Inflammatory macrophage treated with lipopolysaccharide for 4 hours (primary cell): ENCODE measurements around the gene PRR15.
A peak's percentile ranks its signal among the peaks of the same experiment; 100 is the strongest.

Experiments
- DNase-seq: peaks from one replicate; pipeline ENCODE4 v3.0.0-alpha.2; 2020

The PRR15 gene

DNA sequence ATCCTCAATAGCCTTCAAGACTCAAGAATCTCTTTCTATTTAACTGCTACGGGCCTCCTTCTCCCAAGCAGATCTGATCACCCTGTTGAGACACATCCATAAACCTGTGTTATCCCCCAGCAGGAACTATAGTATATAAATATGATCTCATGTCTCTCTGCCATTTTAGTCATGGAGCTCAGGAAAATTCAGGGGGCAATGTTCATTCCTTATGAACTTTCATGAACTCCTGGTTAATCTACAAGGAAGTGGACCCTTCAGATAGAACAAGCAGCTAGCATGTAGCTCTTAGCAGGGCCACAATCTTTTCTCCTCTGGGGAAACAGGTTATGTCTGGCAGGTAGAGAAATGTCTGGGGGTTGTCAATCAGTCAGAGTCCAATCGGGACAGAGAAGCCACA lies 8.9 kb downstream of the PRR15 start:
- DNase-seq = no peak

DNA sequence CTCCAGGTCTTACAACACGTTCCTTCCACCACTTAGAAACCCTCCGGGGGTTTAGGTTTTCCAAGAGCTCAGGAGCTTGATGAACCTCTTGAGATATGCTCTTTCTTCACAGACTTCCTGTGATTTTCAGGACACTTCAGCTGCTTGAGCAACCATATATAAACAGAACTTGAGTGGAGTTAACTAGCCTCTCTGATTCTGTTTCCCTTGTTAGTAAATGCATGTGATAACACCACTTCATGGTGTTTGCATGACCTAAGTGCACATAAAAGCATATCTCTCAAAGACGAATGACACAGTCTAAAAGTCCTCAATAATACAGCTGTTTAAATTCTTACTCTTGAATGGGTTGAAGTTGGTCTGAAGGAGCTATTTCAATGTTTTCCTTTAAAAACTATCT lies 9.9 kb downstream of the PRR15 start:
- no peak for DNase-seq

DNA sequence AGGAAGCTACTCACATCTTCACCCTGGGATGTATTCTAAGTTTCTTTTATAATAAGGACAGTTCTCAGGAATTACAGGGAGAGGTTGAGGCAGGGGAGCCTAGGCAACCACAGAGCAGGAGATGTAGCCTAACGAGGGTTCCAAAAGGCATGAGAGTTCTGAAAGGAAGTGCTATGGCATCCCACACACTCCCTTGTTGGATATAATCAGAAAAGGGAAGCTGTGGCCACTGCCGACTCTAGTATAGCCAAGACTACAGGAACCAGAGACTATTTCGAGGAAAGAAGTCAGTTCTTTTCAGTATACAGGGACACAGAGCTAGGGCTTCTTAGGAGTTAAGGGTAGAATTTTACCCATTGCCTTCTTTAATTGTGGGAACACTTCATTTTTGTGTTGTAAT lies 11.0 kb downstream of the PRR15 start:
- DNase-seq = peak; percentile 75

DNA sequence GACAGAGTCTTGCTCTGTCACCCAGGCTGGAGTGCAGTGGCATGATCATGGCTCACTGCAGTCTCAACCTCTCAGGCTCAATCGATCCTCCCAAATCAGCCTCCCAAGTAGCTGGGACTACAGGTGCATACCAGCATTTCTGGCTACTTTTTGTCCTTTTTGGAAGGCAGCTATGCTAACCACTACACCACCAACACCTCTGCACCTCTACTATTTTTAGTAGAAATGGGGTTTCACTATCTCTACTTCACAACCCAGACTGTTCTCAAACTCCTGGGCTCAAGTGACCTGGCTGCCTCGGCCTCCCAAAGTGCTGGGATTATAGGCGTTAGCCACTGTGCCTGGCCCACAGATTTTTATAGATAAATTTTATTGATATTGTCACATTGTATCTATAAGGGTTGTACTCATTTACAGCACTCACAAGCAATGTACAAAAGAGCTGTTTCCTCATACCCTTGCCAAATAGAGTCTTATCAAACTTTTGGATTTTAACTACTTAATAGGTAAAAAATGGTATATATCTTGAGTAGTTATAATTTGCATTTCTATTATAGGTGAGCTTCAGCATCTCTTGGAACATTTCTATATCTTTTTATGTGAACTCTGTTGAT lies 23.7 kb downstream of the PRR15 start:
- no peak for DNase-seq

DNA sequence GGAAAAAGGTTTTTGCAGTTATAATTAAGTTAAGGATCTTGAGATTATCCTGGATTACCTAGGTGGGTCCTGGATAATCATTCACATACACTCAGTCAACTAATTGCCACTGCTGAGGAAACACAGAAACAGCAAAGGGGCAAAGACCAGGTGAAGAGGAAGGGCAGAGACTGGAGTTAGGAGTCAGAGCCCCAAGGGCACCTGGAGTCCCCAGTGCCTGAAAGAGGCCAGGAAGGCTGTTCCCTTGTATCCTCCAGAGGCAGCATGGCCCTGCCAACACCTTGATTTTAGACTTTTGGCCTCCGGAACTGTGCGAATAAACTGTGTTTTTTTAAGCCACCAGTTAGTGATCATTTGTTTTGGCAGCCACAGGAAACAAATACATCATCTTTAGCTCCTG lies 24.6 kb downstream of the PRR15 start:
- no peak for DNase-seq

DNA sequence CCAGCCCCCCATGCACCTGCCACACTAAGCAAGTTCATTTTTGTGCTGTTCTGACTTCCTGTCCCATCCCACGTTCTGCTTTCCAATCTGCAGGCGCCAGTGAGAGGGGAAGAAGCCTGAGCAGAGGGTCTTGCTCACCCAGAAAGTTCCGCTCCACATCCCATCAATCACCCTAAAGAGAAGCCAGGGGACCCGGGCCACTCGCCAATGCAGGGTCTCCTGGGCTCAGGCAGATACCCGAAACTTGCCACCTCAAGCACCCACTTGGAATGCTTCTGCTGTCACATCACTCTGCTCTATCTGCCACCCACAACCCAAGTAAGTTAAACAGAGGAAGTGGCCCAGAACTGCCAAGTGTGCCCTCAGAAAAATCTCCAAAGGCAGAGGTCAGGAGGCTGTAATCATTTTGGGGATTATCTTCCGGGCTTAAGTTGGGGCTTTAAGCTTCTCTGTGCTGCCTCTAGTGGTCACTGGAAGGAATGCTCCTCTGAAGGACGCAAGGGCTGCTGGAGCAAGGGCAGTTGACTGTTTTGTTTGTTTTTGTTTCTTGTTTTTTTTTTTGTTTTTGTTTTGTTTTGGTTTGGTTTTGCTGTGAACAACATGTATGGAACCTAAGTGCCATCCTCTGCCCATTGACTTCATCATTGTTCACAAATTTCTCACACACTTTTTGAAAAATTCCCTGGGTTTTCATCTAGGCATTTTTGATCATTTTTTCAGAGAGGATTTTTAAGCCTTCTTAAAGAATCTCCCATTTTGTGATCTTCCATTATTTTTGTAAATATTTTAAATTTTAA lies 25.5 kb downstream of the PRR15 start:
- DNase-seq = peak; percentile 64

DNA sequence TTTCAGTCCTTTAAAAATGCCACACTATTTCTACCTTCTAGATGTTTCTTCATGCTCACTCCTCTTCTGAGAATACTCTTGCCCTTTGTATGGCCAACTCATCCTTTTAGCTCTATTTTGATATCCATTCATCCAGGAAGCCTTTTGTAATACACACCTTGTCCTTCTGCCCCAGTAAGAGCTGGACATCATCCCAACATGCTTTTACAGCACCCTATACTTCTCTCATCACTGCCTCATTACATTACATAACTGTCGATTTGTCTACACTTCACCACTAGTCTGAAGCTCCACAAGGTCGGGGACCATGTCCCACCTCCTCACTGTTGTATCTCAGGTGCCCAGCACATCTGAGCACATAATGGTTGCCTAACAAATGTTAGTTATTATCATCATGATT lies 29.2 kb downstream of the PRR15 start:
- DNase-seq = no peak

DNA sequence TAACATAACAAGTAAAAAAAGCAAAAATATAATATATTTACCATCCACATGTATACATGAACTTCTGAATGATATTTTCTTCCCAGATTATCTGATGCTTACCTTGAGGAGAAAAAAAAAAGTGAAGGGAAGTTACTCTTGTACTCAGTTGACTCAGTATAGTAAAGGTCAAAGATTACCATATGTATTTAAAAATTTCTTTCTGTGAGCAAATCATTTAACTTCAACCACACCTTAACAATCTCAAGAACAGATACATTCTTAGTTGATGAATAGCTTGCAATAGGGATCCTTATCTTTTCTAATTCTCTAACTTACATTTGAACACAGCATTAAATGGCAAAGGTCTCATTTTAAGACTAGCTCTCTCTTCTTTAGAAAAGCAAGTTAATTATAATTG lies 29.8 kb downstream of the PRR15 start:
- DNase-seq = no peak

DNA sequence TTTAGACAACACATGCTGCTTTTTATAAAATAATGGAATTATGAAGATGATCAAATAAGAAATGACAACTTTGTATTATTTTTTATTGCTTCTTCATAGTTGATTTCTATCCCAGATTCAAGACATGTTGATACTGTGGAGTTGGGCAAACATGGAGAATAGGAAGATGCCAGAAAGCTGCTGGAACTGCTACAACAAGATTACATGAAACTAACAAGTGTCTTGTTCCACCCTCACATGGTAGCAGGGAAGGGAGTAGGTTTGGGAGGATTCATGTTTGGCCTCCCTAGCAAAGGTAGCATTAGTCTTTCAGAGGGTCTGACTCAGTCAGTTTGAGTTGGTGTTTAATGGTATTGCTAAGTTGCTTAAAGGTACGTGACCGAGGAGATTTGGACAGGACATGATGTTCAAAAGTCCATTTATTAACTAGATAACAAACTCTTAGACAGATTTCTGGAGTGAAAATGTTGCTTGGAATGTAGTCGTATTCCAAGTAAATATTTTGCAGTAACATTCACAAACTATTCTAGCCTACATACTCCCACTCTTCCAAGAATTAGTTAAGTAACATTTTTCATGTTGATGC lies 33.1 kb downstream of the PRR15 start:
- no peak for DNase-seq

DNA sequence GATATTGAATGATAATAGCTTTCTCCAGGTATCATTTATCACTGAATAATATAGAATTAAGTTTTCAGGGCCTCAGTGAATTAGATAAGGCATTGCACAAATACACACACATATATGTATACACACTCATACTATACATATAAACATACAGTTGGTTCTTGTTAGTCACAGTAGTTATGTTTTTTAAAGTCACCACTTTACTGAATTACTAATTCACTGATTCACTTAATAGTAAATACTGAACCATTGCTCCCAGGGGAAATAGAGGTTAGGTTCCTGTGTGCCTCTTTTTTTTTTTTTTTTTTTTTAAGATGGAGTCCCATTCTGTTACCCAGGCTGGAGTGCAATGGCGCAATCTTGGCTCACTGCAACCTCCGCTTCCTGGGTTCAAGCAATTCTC lies 33.6 kb downstream of the PRR15 start:
- no peak for DNase-seq

DNA sequence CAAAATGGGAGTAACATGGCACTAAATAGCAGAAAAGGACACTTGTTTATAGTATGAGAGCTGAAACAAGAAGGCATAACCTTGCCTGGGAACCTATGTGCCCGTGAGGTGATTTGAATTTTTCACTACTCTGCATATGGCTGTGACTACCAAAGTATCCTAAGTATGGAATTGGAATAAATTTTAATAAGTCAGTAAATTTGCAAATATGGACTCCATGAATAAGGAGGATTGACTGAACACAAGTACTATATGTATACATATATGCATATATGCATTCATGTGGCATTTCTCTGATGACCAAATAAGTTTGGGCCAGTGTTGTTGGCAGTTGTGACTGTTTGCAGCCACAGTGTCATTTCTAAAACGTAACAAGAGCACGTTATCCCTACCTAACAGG lies 34.5 kb downstream of the PRR15 start:
- no peak for DNase-seq

DNA sequence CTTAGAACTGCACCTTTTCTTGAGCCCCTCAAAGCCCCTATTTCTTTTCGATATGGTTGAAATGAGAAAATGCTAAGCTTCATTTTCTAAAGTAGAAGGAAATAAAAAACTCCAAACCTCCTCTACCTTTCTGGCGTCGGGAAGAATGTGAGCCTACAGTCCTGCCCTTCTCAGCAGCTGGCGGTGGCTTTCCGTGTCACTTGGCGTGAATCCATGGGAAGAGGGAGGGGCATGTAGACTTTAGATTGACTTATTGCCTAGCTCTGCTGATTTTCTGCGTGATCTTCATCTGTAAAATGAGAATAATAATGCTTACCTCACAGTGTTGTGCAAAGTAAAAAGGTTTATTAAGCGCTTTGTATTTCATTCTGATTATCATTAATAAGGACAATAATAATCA lies 35.0 kb downstream of the PRR15 start:
- DNase-seq = no peak

DNA sequence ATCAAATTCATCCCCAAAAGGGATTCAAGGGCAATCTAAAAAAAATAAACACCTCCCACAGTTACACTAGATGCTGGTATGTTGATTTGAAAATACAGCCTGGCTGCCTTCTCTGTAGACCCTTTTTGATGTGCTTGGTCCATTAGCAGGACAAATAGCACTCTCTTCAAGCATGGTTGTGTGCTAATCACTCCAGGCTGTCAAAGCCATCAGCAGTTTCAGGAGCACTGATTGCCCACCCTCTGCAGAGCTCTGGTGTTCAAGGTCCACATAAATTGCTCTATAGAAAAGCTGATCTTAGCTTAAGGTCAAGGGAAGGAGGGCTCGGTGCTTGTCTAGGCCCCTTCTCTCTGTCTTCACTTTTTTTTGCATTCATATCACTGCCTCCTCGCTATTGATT lies 35.4 kb downstream of the PRR15 start:
- no peak for DNase-seq

DNA sequence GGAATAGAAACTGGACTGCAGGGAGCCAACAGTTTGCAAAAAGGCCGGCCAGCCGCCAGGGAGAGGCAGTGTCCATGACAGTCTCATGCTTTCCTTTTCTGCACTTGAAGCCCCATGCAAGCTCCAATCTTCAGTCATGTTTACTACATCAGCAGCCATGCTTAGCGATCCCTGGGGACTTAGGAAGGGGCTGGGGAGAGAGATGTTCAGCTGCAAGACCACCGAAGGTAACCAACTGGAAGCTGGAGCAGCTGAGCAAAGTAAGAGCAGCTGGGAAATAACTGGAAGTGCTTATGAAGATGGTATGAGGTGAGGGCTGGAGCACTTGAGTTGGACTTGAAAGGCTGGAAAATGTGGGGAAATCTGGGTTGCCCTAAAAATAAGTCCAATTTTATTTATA lies 37.0 kb downstream of the PRR15 start:
- no peak for DNase-seq

DNA sequence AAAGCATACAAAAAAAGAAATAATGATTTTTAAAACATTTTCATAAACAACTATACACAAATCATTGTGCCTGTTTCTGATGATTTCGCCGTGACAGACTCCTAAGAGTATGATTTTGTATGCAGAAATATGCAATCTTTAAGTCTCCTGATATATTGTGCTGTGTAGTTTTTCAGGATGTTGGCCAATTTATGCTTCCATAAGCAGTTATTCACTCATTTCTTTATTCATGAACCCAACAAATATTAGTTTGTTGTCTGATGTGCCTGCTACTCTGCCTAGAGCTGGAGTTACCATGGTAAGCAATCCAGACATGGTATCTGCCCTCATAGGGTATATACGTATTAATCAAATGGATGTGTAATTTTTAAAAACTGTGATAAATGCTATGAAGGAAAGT lies 40.4 kb downstream of the PRR15 start:
- no peak for DNase-seq

DNA sequence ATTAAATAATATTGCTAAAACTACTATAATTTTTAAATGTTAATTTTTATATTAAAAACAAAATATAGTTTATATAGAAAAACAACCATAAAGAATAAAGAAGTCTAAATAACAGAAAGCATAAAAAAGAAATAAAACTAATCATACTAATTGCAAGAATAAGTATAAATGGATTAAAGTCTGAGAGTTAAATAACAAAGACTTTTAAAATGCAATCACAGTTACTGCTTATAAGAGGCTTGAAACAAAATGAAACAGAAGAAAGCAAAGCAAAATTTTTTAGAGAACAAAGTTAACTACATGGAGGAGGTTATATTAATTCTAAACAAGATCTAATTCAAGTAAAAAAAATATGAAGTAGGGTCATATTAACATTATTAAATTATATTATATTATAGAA lies 41.1 kb downstream of the PRR15 start:
- no peak for DNase-seq

DNA sequence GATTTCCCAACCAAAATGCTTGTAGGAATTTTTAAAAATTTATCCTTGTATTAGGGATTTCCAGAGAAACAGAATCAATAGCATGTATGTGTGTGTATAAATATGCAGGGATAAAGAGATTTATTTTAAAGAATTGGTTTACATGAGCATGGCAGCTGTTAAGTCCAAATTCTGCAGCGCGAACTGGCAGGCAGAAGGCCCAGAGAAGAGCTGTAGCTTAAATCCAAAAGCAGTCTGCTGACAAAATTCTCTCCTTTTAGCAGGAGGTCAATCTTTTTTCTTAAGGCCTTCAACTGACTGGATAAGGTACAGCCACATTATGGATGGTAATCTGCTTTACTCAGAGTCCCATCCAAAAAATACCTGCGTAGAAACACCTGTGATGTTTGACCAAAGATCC lies 42.0 kb downstream of the PRR15 start:
- DNase-seq = no peak

DNA sequence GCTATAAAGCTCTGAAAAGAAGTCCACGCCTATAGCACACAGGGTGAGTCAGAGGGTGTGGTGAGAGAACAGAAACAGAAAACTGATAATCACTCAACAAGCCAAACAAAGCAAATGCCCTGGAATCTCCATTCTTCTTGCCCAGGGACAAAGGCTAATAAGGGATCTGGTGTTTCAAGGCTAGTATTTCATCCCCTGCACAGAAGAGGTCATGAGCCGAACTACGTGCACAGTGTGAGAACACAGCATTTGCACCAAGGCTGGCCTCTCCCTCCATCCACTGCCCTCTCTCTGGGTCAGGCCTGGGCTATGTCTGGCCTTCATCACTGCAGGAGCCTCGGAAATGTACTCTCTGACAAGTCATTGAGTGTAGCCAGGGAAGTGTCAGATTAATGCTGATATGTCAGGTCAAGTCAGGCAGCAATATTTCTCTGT lies 42.7 kb downstream of the PRR15 start:
- peak; percentile 44 for DNase-seq

DNA sequence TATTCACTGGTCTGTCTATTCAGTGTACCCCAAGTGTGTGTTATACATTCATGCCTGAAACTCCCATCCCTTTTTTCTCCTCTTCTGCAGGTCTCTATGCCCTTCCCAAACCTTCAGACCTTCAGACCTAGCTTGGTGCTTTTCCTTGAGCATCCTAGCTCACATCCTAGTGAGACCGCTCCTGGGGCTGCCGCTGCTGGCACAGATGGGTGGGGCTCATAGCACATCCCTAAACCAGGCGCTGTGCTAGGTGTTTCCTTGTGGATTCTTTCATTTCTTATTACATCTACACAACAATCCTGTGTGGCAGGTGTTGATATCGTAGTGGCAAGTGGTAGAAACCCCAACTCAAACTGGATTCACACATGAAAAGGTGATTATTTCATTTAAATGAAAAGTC lies 43.2 kb downstream of the PRR15 start:
- DNase-seq = no peak

DNA sequence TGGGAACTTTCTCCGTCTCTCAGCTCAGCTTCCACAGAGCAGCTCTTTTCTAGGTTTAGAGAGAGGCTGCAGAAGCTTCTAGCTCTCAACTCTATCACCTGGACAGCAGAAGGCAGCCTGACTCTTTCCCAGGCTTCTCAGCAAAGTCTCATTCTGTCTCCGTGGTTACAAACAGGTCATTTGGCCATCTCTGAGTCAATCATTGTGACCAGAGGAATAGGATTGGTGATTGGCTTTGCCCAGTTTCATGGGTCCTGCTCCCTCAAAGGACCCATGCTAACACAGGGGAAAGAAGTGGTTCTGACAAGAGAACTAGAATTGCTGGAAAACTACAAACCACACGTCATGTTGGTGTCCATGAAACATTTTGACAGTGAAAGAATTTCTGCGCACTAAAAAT lies 43.6 kb downstream of the PRR15 start:
- DNase-seq = no peak

DNA sequence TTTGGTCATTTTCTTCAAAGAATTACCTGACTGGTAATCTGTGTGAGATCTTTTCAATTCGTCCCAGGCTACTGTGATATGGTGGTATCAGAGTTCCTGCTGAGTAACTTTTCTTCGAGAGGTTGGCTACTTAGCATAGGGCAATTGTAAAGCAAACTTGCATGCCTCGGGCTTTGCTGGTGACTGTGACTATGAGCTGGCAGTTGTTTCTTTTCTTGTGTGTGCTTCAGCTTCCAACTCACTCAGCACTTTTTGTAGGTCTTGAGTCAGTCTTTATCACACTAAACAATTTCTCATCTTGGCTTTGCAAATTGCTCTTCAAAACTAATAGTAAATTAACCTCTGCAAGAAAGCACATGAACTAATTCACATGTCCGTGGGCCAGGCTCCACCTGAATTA lies 44.3 kb downstream of the PRR15 start:
- DNase-seq = no peak

DNA sequence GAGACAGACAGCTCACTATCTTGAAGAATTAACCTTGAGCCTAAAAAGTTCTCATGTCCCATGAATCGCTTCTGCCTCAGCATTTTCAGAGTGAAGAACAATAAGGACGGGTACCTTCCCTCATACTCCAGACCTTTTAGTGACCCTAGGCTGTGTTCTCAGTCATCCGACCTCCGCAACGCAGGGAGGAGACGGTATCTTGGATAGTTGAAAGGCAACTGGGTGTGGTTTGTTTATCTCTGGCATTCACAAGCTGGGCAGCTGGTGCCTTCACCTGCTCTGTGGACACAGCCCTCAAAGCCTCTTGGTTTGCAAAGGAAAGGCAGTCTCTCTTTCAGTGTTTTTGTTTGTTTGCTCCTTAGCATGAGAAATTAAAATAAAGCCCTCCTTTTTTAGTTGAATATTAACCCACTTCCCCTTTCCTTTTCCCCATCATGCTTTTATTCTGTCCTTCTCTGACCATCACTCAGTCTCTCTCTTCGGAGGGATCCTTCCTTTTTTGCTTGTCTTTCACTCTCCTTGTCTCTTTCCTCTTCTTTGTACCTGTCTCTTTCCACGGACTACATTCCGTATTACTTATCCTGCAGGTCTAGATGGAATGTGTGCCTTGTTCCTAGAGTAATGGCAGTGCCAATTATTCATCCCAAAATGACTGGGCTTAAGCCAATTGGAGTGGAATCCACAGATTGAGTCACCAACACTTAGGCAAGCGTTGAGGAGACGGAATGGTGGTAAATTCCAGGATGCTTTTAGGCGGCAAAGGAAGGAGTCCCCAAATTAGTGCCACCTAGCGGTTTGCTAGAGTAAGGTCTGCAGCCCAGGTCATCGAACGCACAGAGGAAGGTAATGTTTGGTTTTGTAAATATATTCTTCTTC lies 45.8 kb downstream of the PRR15 start:
- DNase-seq = no peak

DNA sequence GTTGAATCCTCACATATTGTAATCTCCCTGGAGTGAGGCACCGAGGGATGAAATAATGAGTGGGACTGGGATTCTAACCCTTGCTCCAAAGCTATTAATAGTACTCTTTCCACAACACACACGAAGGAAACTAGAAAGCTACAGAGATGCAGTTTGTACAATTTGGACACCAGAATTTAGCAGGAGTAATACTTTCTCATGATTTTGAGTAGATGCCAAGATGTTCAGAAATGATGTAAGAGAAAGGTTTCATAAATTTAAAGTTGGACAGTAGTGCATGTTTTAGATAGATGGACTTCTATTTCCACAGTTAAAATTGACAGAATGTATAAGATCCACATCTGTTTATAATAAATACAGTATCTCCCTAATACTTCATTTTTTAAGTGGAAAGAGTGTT lies 46.5 kb downstream of the PRR15 start:
- no peak for DNase-seq
